Astrocyte (in vitro differentiated cells and primary cell): ENCODE results near the gene LRMDA. TPM values are rescaled to one million over a fixed set of nuclear protein-coding genes. Genes with fewer than 3 reads are reported as not detected.

Source experiments
- DNase-seq: peaks from one replicate; pipeline ENCODE4 v3.0.0-alpha.2; 2010; ENCODE audit warnings: low read depth
- FAIRE-seq: peaks from 2 replicates; lab custom pipeline; 2011; peaks lifted over from hg19 to GRCh38; lab: Jason Lieb, UNC
- H2AFZ ChIP-seq: 2 replicates; pipeline ENCODE4 v1.6.0; 2012; ENCODE audit warnings: low read depth, low read length, inconsistent platforms
- H3K27ac ChIP-seq: 2 replicates; pipeline ENCODE4 v1.5.1; 2011; ENCODE audit warnings: low read depth, low read length, inconsistent platforms
- H3K27me3 ChIP-seq: 2 replicates; pipeline ENCODE4 v1.6.0; 2011; ENCODE audit warnings: low read length, inconsistent platforms; ENCODE audit not compliant: insufficient read depth
- H3K36me3 ChIP-seq: 2 replicates; pipeline ENCODE4 v1.5.1; 2011; ENCODE audit warnings: low read length, inconsistent platforms; ENCODE audit not compliant: insufficient read depth
- H3K4me1 ChIP-seq: 2 replicates; pipeline ENCODE4 v1.5.1; 2011; ENCODE audit warnings: low read length, inconsistent platforms; ENCODE audit not compliant: insufficient read depth
- H3K4me2 ChIP-seq: 2 replicates; pipeline ENCODE4 v1.6.0; 2012; ENCODE audit warnings: low read length, inconsistent platforms
- H3K4me3 ChIP-seq: 2 replicates; pipeline ENCODE4 v1.5.1; 2011; ENCODE audit warnings: low read depth, mild to moderate bottlenecking, low read length, inconsistent platforms; ENCODE audit not compliant: insufficient read depth
- H3K79me2 ChIP-seq: 2 replicates; pipeline ENCODE4 v1.6.0; 2012; ENCODE audit warnings: mild to moderate bottlenecking, low read length, inconsistent platforms; ENCODE audit not compliant: insufficient read depth
- H3K9ac ChIP-seq: 2 replicates; pipeline ENCODE4 v1.6.0; 2012; ENCODE audit warnings: mild to moderate bottlenecking, low read length, inconsistent platforms
- H3K9me3 ChIP-seq: 2 replicates; pipeline ENCODE4 v1.5.1; 2012; ENCODE audit warnings: low read depth, mild to moderate bottlenecking, low read length, inconsistent platforms; ENCODE audit not compliant: insufficient read depth
- H4K20me1 ChIP-seq: 2 replicates; pipeline ENCODE4 v1.6.0; 2012; ENCODE audit warnings: low read length, inconsistent platforms; ENCODE audit not compliant: insufficient read depth
- H3K27ac Mint-ChIP-seq: one replicate; pipeline ENCODE4 v1.8.0; 2021; ENCODE audit warnings: mild to moderate bottlenecking, mixed read lengths; ENCODE audit not compliant: unreplicated experiment
- H3K27me3 Mint-ChIP-seq: one replicate; pipeline ENCODE4 v1.8.0; 2021; ENCODE audit warnings: low read depth, mixed read lengths; ENCODE audit not compliant: unreplicated experiment
- H3K36me3 Mint-ChIP-seq: one replicate; pipeline ENCODE4 v1.8.0; 2021; ENCODE audit warnings: low read depth, mixed read lengths; ENCODE audit not compliant: unreplicated experiment
- H3K4me1 Mint-ChIP-seq: one replicate; pipeline ENCODE4 v1.8.0; 2021; ENCODE audit warnings: low read depth, mixed read lengths; ENCODE audit not compliant: unreplicated experiment
- H3K4me3 Mint-ChIP-seq: one replicate; pipeline ENCODE4 v1.8.0; 2021; ENCODE audit warnings: mild to moderate bottlenecking, moderate library complexity, mixed read lengths; ENCODE audit not compliant: unreplicated experiment
- H3K9me3 Mint-ChIP-seq: one replicate; pipeline ENCODE4 v1.8.0; 2021; ENCODE audit warnings: mild to moderate bottlenecking, mixed read lengths; ENCODE audit not compliant: unreplicated experiment
- CTCF ChIP-seq: IDR thresholded peaks from 2 replicates; pipeline ENCODE4 v1.5.1; 2011; ENCODE audit warnings: low read depth, mild to moderate bottlenecking, inconsistent platforms, low read length, moderate library complexity; ENCODE audit not compliant: insufficient read depth
- EZH2 ChIP-seq: IDR thresholded peaks from 2 replicates; pipeline ENCODE4 v1.6.1; 2012; ENCODE audit warnings: mild to moderate bottlenecking, low read length, inconsistent platforms; ENCODE audit not compliant: insufficient read depth
- total RNA-seq: library from RNA; stranded (reverse); gene quantifications from 2 replicates; pipeline ENCODE4 v1.2.1, GENCODE V29; 2021

Gene LRMDA
- total RNA-seq, 1 donor from 2014 or later: 2.7 TPM

GRCh38 chr10:75394221-75394620 is 37.2 kb upstream of the LRMDA start:
- FAIRE-seq (no peak), DNase-seq (no peak)
- peaks cover 5% of the 10 kb centered on the region for H3K4me1 ChIP-seq
- no peak overlapping the region for H3K4me2 ChIP-seq
- peaks cover 5% of the 10 kb centered on the region for H3K27me3 ChIP-seq
- peaks cover 8% of the 10 kb centered on the region for H3K9me3 Mint-ChIP-seq
- H3K36me3 ChIP-seq: no peaks in the 10 kb centered on the region
- H3K36me3 Mint-ChIP-seq: peaks cover 4% of the 10 kb centered on the region
- H3K9me3 ChIP-seq: no peaks in the 10 kb centered on the region
- H3K4me3 ChIP-seq: no peak overlapping the region
- H4K20me1 ChIP-seq: peaks cover 26% of the 10 kb centered on the region
- TF ChIP-seq CTCF (no peak), EZH2 (no peak)
- no peaks in the 10 kb centered on the region for H3K4me1 Mint-ChIP-seq
- H3K4me3 Mint-ChIP-seq: peak overlapping the region; percentile 52
- no peak overlapping the region for H3K27ac ChIP-seq
- H3K79me2 ChIP-seq: peaks cover 30% of the 10 kb centered on the region
- H2AFZ ChIP-seq: no peak overlapping the region
- peaks cover 57% of the 10 kb centered on the region for H3K27me3 Mint-ChIP-seq
- H3K9ac ChIP-seq: no peak overlapping the region
- H3K27ac Mint-ChIP-seq: no peak overlapping the region

- Mint-ChIP-seq H3K4me3 (peak overlapping the region; percentile 52), H3K27me3 (peaks cover 56% of the 10 kb centered on the region), H3K9me3 (peaks cover 8% of the 10 kb centered on the region), H3K4me1 (no peaks in the 10 kb centered on the region), H3K36me3 (peaks cover 4% of the 10 kb centered on the region), H3K27ac (peak overlapping the region; percentile 75)
- Histone ChIP-seq H3K36me3 (no peaks in the 10 kb centered on the region), H3K9me3 (no peaks in the 10 kb centered on the region), H3K4me1 (peaks cover 5% of the 10 kb centered on the region), H3K9ac (peak overlapping the region; percentile 93), H3K27me3 (peaks cover 5% of the 10 kb centered on the region), H4K20me1 (peaks cover 35% of the 10 kb centered on the region), H2AFZ (peak overlapping the region; percentile 77), H3K4me2 (peak overlapping the region; percentile 100), H3K79me2 (peaks cover 40% of the 10 kb centered on the region), H3K27ac (no peak overlapping the region), H3K4me3 (no peak overlapping the region)
- no peak for TF ChIP-seq EZH2
- TF ChIP-seq CTCF: peak; percentile 44
- DNase-seq: no peak
- no peak for FAIRE-seq
Observed at GRCh38 chr10:75395066-75395931, 36.1 kb upstream of the LRMDA start.
